GM21576 (cell line): ENCODE results near the gene COPS4.
A peak's percentile ranks its signal among the peaks of the same experiment; 100 is the strongest.
"Not testable (repeated sequence)": the region's sequence is repeated elsewhere in the genome, so short reads cannot be mapped to it uniquely, and the experiment has no call there.

Source experiments
- ATAC-seq: cut with Tn5 transposase; IDR thresholded peaks from one replicate; pipeline ENCODE4 v1.9.1; 2021; ENCODE audit warnings: mild to moderate bottlenecking, moderate library complexity; ENCODE audit not compliant: unreplicated experiment

Gene COPS4

DNA sequence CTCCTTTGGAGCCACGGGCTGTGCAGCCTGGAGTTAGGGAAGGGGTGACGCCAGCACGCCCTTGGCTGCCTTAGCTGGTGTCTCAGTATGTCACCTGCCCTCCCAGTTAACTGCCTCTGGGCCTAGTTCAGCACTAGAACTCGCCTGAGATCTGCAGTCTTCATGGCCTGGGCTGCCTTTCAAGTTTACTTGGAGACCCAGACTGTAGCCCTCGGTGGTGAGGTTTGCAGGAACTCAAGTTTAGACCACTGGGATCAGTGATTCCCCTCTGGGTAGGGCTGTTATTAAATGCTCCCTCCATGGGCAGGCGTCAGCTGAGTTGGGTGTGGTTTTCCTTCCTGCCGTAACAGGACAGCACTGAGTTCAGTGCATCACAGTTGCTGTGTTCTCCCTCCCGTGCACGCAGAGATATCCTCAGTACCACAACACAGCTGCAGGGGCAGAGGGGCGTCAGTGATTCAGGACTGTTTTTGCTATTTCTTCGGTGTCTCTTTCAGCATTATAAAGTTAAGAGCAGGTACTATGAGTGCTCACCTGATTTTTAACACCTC lies 49.0 kb downstream of the COPS4 start:
- peak; percentile 44 for ATAC-seq

DNA sequence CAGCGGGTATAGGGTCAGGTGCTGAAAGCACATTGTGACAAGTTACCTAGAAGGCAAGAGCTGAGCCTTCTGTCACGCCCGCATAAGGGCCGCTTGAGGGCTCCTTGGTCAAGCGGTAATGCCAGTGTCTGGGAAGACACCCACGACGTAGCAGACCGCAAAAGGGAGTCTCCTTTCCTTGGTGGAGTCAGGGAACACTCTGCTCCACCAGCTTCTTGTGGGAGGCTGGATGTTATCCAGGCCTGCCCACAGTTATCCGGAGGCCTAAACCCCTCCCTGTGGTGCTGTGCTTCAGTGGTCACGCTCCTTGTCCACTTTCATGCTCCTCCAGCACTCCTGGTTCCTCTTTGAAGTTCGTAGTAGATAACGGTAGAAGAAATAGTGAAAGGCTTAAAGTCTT lies 50.0 kb downstream of the COPS4 start:
- ATAC-seq = not testable (repeated sequence)

DNA sequence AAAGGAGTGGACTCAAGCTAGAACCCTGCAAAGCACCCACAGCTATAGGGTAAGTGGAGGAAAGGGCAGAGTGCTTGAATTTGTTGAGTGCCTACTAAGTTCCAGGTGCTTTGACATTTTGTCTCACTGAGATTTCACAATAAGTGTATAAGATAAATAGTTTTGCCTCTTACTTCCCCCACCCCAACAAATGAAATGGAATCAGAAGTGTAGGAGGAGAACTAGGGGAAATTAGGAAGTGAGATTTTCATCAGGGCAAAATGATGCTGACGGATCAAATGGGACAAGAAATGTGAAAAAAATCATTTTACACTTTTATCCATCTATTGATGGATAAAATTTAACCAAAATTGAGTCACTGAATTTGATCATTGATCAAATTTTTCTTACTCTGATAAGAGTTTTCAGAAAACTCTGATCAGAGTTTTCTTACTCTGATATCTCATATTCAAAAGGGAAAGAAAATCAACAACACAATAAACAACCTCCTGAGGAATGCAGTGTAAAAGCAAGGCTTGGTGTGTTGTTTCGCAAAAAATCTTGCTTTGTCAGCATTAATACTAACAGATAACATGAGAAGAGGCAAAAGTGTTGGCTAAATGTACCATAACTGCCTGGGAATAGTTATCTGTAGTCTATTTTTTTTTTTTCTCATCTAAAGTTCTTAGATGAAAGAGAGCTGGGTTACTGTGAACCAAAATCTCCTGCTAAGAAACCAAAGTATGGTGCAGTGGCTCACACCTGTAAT lies 54.6 kb downstream of the COPS4 start:
- ATAC-seq = no peak

DNA sequence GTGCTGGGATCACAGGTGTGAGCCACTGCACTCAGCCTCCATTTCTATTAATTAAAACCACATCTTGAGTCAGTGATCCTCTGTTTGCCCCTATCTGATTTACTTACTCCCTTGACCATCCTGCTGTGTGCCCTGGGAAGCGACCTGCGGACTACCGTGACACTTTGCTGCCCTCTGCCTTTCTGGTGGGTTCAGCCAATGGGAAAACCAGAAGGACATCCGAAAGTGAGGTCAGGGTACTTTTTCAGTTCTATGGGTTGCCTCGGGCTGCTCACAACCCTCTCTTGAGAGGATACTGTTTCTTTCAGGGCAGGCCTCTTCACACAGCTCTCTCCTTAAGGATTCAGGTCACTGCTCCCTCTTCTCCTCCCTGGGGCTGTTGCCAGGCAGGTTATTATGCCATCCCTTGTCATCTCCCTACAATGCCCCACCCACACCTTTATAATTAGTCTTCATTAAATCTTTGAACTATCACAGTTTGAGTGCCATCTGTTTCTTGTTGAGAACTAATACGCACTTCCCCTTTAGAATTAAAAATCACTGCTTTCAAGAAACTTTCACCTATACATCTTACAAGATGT lies 58.2 kb downstream of the COPS4 start:
- ATAC-seq = no peak

DNA sequence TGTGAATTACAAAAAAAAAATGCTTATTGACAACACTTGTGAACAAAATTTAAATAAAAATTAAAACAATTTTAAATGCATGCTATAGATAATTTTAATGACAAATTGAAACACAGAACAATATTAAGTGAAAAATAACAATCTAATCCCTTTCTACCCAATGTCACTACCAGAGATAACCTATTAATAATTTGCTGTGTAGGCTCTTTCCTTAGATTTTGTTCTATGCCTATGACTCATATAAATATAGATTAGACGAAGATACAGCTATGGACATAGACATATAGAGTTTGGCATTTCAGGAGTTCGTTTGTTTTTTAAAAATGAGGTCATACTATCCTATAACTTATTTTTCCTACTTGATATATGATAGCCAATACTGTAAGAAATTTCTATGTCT lies 61.4 kb downstream of the COPS4 start:
- ATAC-seq = no peak

DNA sequence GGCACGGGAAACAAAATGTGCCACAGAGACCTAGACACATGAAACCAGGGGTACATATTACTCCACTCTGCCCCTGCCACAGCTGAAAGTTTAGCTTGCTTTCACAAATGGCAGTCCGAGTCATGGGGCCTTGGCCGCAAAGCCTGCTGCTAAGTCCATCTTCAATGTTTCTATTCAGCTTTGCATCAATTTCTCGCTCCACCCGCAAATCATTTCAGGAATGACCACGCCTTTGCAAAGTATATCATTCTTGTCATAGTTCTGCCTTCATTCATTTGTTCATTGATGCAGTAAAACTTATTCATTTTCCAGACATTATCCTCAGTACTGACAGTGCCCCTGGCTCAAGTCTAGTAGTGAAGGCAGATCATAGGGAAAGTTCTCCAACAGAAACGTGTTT lies 70.0 kb downstream of the COPS4 start:
- no peak for ATAC-seq

DNA sequence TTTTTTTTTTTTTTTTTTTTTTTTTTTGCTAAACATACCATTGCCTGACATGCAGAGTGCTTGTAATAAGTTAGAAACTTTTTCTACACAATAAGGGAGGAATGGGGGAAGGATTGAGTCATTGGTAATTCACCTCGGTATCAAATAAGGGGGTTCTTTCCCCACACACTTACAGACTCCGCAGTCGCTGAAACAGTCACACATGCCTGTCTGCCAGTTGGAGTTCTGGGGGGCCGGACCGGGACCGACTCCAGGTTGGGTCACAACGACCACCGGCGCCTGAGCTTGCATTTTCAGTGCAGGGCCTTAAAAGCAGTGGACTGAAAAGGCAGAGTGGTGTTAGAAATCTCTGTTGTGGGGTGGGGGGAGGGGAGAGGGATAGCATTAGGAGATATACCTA lies 72.6 kb downstream of the COPS4 start:
- ATAC-seq = no peak

DNA sequence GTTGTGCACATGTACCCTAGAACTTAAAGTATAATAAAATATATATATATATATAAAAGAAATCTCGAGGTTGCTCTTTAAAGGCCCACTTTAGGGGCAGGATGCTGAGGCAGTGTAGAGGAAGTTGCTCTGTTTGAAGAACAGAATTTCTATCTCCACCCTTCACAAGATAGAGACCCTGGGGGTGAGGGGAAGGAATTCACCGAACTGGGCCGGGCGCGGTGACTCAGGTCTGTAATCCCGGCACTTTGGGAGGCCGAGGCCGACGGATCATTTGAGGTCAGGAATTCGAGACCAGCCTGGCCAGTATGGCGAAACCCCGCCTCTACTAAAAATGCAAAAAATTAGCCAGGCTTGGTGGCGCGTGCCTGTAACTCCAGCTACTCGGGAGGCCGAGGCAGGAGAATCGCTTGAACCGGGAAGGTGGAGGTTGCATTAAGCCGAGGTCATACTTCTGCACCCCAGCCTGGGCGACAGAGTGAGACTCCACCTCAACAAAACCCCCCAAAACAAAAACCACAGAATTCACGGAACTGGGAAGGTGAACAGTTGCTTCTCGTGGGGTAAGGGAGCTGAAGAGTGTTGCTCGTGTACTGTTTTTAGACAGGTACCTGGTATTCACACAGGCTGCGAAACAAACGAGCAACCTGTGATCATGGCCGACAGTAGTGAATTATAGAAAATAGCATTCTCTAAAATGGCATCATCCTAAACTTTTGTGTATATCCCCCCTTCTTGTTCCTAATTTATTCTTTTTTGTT lies 73.3 kb downstream of the COPS4 start:
- no peak for ATAC-seq

DNA sequence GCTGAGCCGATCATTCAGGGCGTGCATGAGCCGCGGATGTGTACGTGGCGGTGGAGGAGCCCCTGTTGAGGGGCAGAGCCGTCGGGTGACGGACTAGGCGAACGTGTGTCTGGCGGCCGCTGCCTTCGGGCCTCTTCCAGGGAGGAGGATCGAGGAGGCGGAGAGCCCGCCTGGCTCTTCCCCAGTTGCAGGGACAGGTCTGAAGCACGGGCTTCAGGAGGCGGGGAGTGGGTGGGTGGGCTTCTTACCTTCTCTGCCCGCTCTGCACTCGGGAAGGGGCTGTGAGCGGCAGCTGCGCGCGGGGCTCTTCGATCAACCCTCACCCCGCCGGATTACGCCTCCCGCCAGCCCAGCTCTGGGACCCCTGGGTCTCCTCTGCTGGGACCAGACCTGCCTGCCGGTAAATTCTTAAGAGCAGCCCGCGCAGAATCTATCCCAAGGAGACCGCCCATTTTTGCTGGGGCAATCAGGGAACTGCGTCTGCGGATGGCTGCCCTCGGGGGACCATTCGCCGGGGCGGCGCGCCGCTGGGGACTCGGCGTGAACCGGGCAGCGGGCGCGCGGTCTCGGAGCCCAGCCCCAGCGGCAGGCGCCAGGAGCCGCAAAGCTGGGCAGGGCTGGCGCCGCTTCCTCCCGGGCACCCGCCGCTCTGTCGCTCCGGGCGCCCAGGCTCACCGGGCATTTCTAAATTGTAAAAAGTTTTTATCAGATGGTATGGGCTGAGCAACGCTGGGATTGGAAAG lies 74.7 kb downstream of the COPS4 start:
- ATAC-seq = peak; percentile 16

DNA sequence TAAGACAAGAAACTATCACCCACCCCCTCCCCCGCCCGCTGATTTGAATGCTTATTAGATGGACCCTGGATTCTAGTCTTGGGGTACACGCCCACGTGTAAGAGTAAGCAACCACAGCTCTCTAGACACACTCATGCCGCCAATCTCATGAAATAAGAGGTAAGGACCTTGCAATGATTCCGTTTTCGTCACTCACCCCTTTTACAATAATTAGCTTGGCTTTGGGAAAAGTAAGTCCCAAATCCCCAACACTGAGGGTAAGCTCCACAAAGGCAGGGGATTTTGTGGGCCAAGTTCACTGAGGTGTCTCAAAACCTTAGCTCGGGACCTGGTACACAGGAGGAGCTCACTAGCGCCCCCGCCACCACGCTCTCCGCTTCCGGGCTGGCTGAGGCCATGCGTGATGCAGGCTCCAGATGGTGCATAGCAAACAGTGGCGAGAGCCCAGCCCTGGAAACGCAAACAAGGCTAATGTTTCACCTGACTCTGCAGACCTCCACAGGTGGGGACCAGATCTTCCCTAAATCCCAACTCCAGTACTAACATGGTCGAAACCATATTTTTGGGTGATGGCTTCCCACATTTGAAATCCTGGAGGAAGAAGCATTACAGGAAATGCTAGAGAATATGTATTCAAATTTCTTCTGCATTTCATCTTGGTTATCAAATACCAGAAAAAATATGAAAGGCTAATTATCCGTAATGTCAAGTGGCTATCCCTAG lies 75.4 kb downstream of the COPS4 start:
- peak; percentile 64 for ATAC-seq

DNA sequence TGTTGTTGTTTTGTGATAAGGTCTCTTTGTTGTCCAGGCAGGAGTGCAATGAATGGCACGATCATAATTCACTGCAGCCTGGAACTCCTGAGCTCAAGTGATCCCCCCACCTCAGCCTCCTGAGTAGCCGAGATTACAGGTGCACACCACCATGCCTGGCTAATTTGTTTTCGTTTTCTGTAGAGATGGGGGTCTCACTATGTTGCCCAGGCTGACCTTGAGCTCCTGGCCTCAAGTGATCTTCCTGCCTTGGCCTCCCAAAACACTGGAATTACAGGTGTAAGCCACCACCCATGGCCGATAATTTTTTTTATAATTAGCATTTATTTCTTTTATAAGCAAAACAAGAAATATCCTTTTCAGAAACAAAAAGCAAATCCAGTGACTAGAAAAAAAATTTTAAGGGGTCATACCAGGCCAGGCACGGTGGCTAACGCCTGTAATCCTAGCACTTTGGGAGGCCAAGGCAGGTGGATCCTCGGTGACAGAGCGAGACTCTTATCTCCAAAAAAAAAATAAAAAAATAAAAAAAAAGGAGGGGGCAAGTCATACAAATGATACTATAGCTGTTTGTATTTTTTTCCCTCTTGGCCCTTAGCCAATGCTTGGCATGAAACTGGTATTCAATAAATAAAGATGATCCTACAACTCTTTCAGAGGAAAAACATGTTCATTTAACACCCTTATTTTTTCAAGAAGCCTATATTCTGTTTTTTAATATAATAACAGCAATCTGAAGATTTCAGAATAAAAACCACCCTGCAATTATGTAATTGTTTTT lies 76.2 kb downstream of the COPS4 start:
- no peak for ATAC-seq

DNA sequence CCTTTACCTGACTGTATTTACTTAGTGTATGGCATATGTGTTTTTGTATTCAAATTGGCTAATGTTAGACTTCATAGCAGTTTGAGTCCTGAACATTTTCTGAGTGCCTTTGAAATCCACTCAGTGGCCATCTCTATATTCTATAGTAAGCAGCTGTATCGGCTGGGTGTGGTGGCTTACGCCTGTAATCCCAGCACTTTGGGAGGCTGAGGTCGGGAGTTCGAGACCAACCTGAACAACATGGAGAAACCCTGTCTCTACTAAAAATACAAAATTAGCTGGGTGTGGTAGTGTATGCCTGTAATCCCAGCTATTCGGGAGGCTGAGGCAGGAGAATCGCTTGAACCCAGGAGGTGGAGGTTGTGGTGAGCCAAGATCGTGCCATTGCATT lies 76.8 kb downstream of the COPS4 start:
- not testable (repeated sequence) for ATAC-seq

DNA sequence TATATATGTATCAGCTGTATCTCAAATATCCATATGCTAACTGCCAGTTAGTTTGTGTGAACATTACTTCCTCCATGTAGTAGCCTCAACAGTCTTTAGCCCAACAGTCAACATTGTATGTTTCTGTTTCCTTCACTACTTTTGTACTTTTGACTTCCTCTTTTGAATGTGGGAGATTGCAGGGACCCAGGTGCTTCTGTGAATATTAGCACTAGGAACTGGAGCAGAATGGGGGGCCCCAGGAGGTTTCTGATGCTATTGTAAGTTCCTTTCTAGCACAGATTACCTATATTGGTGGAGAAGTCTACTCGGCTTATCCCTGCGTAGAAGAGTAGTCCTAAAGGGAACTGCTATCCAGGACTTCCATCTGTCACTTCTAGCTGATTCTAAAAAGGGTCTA lies 77.2 kb downstream of the COPS4 start:
- ATAC-seq = peak; percentile 42

DNA sequence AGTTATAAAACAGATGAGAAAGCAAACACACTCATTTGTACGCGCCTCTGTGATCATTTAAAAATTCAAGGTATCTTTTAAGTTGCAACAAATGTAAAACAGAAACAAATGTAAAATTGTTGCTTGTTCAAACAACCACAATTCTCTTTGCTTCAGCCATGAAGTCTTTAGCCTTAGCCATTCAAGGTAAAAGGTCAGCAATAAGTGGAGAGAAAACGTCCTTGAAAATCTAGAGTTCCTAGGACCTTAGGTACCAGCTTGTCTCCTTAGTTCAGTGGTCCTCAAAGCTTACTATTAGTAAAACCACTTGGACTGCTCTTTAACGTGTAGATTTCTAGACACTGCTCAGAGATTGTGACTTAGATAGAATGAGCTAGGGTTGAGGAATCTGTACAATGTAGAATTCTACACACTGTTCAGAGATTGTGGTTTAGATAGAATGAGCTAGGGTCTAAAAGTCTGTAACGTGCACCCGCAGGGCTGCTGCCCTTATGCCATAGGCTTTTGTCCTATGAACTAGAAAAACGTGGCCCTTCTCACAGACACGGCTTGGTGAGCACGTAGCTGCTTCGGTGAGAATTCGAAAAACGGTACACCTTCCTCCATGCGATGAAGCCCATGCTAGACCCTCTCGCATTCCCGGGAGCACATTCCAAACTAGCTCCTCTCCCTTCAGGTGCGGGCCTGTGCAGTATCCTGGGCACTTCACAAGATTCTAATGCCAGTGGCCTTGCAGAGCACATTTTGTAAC lies 77.9 kb downstream of the COPS4 start:
- no peak for ATAC-seq

DNA sequence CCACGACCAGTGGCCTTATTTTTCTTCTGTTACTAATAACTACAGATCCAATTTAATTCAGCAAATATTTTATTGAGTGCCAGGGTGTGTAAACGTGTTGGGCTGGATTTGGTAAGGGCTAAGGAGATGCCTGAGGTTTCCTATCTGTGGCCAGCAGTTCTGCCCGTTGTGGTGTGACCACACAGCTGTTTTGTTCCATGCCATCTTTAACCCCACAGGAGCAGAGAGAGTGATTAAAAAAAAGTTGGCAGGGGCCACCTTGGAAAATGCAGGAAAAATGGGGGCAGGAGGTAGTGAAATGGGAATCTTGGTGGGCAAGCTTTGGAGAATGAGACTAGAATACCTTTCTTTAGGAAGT lies 78.4 kb downstream of the COPS4 start:
- ATAC-seq = no peak

DNA sequence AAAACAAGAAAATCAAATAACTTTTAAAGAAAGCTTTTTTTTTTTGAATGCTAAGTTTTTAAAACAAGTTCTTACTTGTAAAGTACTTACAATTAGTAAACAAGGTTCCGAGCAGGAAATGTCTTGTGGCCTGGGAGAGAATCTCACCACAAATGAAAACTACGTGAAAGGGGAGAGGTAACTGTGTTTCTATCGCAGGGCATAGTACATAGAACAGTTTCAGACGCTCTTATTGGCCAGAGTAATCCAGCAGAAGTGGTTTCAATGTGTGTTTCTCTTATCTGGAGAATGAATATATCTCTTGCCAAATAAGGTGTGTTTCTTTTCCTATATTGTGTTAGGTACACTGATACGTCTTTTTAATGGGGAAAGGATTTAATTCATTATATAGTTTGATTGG lies 79.6 kb downstream of the COPS4 start, which contains the start of gene PLAC8:
TSS of gene PLAC8 (minus strand) at position 154 of the 400 bp plus-strand sequence. CDS start 6,808 bp downstream, outside the sequence.
- peak; percentile 35 for ATAC-seq

DNA sequence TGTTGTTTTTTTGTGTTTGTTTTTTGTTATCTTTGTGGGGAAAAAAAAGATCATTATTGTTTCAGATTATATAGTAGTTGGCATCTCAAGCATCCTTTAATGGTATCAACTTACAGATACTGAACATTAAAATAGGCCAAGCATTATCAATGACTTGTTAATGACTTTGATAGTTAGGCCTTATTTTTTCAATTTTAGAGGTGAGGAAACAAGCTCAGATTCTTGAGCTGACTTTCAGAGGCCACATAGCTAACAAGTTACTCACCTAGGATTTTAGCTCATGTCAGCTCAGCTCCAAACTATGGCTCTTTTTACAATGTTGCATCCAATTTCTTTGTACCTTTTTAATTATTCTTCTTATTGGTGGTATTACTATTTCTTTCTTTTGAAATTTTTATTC lies 80.0 kb downstream of the COPS4 start:
- no peak for ATAC-seq

DNA sequence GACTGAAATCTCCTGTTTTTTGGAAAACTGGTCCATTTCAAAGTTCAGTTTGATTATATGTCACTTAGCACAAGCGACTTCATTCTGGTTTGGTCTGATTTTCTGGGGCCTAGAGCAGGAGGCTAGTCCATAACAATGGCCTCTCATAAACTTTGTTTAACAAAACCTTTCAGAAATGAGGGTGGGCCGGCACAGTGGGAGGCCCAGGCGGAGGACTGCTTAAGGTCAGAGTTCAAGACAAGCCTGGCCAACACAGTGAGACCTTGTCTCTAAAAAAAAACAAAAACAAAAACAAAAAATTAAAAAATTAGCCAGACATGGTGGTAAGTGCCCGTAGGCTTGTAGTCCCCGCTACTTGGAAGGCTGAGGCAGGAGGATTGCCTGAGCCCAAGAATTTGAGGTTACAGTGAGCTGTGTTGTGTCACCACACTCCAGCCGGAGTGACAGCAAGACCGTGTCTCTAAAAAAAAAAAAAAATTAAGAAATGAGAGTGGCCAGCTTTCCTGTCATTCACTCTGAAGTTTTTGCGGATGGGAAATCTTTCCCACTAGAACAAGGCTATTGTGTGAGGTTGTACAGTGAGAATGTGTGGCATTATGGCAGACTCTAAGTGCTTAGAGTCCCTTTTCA lies 80.8 kb downstream of the COPS4 start:
- ATAC-seq = no peak
